PFSK-1 (cell line): Measurements from ENCODE around the gene CTSZ.

Experiments used
- POLR2AphosphoS5 ChIP-seq: IDR thresholded peaks from 2 replicates; pipeline ENCODE4 v1.6.1; 2012; ENCODE audit warnings: low read depth, mild to moderate bottlenecking, control low read depth, low read length, moderate library complexity
- SIN3A ChIP-seq: IDR thresholded peaks from 2 replicates; pipeline ENCODE4 v1.6.1; 2012; ENCODE audit warnings: mild to moderate bottlenecking, low read length, moderate library complexity, borderline replicate concordance; ENCODE audit not compliant: insufficient read depth
- TAF1 ChIP-seq: IDR thresholded peaks from 2 replicates; pipeline ENCODE4 v1.6.1; 2012; ENCODE audit warnings: low read length, control low read depth, borderline replicate concordance; ENCODE audit not compliant: insufficient read depth
- TF ChIP-seq, protein P1 (sequence below), 2 experiments: IDR thresholded peaks; 2 replicates each; pipeline versions ENCODE4 v1.6.1 to v1.8.0; 2011 to 2012; ENCODE audit warnings: low read depth in 2 of 2, low read length in 2 of 2, control low read depth in 1 of 2, inconsistent platforms in 1 of 2, mild to moderate bottlenecking in 1 of 2, moderate library complexity in 1 of 2; ENCODE audit not compliant: insufficient read depth in 1 of 2

DNA sequence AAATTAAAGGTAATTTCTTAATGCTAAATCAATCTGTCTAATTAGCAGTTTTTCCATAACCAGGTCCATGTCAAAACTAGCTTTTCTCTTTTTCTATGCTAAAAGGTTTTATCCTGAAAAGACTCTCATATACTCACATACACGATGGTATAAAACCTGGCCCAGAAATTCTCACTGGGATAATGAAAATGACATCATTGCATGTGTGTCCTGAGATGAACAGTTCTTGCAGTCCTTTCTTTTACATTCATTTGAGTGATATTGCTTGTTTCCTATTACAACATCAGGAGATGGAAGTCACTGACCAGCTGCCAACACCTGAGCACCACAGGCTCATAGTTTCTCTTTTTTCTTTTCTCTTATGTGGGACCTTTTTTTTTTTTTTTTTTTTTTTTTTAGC lies 43.4 kb upstream of the CTSZ start:
- TF ChIP-seq POLR2AphosphoS5 (no peak), TAF1 (no peak), SIN3A (no peak)
- TF ChIP-seq, protein P1, sequence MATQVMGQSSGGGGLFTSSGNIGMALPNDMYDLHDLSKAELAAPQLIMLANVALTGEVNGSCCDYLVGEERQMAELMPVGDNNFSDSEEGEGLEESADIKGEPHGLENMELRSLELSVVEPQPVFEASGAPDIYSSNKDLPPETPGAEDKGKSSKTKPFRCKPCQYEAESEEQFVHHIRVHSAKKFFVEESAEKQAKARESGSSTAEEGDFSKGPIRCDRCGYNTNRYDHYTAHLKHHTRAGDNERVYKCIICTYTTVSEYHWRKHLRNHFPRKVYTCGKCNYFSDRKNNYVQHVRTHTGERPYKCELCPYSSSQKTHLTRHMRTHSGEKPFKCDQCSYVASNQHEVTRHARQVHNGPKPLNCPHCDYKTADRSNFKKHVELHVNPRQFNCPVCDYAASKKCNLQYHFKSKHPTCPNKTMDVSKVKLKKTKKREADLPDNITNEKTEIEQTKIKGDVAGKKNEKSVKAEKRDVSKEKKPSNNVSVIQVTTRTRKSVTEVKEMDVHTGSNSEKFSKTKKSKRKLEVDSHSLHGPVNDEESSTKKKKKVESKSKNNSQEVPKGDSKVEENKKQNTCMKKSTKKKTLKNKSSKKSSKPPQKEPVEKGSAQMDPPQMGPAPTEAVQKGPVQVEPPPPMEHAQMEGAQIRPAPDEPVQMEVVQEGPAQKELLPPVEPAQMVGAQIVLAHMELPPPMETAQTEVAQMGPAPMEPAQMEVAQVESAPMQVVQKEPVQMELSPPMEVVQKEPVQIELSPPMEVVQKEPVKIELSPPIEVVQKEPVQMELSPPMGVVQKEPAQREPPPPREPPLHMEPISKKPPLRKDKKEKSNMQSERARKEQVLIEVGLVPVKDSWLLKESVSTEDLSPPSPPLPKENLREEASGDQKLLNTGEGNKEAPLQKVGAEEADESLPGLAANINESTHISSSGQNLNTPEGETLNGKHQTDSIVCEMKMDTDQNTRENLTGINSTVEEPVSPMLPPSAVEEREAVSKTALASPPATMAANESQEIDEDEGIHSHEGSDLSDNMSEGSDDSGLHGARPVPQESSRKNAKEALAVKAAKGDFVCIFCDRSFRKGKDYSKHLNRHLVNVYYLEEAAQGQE (IDR thresholded peaks at IDR 0.05; ENCODE audit: insufficient read depth in 1 of 2, low read depth in 2 of 2, low read length in 2 of 2): no peak
